NCI-H2196 (cell line): Measurements from ENCODE around the gene CHRNB1.

Experiments used
- DNase-seq: peaks from one replicate; lab custom pipeline; 2025; ENCODE audit not compliant: unreplicated experiment; lab: John Stamatoyannopoulos, UW

CHRNB1 gene

GRCh38 chr17:7444682-7445618 is at the start of gene CHRNB1:
CHRNB1 (plus strand) TSS chr17:7445061; CDS start chr17:7445128, 67 bp downstream.
- DNase-seq: peak; percentile 68

GRCh38 chr17:7396147-7396546 is 48.7 kb upstream of the CHRNB1 start:
- no peak for DNase-seq

DNA sequence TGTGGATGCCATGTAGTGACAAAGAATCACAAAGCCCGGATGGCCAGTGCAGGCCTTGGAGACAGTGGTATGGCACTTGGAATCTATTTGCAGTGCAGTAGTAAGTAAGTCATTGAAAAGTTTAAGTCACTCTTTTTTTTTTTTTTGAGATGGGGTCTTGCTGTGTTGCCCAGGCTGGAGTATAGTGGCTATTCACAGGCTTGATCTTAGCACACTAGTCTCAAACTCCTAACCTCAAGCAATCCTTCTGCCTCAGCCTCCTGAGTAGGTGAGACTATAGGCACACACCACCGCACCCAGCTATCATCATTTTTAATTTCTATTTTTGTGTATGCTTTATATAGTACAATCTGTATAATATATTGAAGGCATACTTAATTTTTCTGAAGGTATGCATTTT is 46.2 kb upstream of the CHRNB1 start:
- no peak for DNase-seq

- DNase-seq: peak; percentile 26
These were observed 41.7 kb upstream of the CHRNB1 start for GRCh38 chr17:7403043-7403726.

GRCh38 chr17:7403727-7403976 is 41.2 kb upstream of the CHRNB1 start:
- DNase-seq: peak; percentile 55

DNA sequence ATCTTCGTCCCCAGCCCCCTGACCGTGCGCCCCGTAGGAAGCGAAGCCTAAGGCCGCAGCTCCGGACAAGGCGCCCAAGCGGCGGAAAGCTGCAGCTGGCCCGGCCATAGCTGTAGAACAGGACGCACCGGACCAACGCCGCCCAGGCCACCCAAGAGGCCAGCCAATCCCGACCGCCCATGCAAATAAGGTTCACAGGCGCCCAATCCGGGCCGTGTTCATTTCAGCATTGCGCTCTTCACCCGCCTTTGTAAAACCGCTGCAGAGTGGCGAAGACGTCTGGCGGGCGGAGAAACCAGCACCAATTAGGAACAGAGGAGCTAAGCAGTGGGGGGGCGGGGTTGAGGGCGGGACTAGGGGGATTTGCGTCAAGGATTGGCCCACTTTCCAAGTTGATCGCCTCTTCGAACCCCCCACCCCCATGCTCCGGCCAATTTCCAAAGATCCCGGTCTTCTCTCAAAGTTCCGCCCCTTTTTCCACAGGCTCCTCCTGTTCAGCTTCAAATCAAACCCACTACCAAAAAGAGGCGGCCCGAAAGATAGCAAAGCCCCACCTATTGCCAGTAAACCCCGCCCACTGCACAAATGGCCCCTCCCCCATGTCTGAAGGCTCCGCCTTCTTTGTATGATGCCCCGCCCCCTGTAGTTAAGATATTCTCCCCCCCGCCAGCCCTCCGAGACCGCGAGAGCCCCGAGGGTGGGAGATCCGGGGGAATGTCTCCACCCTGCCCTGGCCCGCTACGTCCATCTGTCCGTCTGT is 40.7 kb upstream of the CHRNB1 start, which contains the start of gene TMEM256:
Gene TMEM256 (minus strand): TSS at position 121 of the 760 bp plus-strand sequence. CDS start 13 bp downstream, at position 108.
- peak; percentile 87 for DNase-seq

GRCh38 chr17:7404737-7405349 is 40.0 kb upstream of the CHRNB1 start:
- peak; percentile 52 for DNase-seq

DNA sequence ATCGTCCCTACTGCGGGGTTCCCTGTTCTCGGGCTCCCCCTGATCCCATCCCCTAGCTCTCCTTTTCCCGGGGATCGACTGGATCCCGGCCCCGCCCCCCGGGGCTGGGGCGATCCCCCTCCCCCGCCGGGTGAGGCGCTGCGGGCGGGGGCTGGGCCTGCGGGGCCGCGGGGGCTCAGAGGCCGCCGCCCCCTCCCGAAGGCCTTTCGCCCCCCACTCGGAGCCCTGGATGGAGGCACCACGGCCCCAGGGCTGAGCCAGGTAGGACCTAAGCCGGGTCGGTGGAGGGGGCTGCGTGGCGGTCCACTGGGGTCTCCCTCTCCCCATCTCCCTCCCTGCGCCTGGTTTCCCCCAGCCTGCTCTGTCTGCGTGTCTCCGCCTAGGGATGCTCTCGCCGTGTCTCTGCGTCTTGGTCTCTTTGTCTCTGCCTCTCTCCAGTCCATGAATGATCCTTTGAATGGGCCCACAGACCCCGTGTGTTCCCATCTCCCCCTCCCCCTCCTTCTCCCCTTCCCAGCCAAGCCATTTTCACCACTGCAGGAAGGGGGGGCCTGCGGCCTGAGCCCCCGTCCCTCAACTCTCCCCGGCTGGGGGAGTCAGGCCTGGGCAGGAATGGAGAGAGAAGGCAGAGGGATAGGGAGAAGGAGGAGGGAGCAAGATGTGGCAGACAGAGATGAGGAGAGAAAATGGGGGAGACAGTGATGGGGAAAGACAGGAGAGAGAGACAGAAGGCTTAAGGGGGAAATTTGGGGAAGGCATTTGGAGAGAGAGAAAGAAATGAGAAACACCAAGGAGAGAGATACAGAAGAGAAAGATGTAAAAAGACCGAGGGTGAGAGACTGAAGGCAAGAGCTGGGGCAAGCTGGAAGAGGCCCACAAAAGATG is 39.3 kb upstream of the CHRNB1 start:
- DNase-seq: no peak

DNA sequence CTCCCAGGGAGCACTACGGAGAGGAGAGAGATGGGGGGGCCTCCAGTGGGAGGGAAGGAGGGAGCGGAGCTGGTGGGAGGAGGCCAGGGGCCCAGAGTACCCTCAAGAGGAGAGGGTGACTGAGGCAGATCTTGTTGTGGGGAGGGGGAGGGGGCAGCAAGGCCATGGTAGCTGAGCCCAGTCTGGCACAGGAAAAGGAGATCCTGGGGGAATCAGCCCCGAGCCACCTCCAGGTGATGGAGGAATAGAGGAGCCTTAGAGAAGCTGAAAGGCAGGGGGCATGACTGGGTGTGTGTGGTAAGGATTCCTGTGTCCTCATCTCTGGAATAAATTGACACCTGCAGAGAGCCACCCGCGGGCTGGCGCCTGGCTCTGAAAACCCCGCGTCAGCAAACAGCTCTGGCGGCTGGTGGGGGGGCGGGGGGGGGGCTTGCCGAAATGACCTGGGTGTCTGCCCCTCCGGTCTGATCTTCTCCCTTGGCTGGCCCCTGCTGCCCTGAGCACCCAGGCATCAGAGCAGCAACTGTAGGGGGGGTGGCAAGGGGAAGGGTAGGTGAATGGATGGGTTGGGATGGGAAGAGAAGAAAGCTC is 38.5 kb upstream of the CHRNB1 start:
- DNase-seq: no peak

GRCh38 chr17:7407082-7407481 is 37.8 kb upstream of the CHRNB1 start:
- no peak for DNase-seq

GRCh38 chr17:7407485-7408251 is 37.2 kb upstream of the CHRNB1 start, which contains the start of gene NLGN2:
NLGN2 (plus strand) TSS chr17:7407845; CDS start chr17:7408256, 411 bp downstream.
- no peak for DNase-seq

GRCh38 chr17:7408252-7408727 is 36.6 kb upstream of the CHRNB1 start:
- DNase-seq: no peak

DNA sequence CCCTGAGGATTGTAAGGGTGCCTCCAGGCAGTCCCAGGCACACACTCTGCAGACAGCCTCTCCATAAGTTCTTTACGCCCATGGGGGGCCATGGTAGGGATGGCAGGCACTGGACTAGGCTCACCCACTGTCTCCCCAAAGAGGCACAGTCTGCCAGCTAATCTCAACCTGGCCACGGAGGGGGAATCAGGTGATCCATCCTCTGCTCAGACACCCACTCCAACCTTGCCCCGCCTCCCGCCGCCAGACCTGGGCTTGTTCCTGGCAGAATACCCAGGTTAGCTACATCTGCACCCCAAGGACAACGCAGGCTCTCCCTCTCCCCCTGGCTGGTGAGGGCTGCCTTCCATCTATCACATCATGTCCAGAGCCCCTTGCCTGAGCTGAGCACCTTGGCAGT is 36.0 kb upstream of the CHRNB1 start:
- no peak for DNase-seq

DNA sequence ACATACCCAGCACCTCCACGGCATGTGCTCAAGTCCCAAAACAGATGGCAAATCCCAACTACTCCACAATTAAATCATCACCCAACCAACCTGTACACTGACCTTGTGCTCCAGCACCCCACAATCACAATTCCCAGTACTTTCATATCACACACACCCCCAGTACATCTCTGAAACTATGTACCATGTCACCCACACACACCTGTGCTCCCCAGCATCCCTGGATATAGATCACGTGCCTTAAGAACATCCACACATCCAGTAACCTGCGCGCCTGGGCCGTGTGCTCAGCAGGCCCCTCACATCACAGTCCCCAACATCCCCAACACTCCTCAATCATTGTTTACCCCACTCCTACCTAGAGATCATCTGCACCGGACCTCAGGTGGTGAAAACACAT is 35.1 kb upstream of the CHRNB1 start:
- no peak for DNase-seq

DNA sequence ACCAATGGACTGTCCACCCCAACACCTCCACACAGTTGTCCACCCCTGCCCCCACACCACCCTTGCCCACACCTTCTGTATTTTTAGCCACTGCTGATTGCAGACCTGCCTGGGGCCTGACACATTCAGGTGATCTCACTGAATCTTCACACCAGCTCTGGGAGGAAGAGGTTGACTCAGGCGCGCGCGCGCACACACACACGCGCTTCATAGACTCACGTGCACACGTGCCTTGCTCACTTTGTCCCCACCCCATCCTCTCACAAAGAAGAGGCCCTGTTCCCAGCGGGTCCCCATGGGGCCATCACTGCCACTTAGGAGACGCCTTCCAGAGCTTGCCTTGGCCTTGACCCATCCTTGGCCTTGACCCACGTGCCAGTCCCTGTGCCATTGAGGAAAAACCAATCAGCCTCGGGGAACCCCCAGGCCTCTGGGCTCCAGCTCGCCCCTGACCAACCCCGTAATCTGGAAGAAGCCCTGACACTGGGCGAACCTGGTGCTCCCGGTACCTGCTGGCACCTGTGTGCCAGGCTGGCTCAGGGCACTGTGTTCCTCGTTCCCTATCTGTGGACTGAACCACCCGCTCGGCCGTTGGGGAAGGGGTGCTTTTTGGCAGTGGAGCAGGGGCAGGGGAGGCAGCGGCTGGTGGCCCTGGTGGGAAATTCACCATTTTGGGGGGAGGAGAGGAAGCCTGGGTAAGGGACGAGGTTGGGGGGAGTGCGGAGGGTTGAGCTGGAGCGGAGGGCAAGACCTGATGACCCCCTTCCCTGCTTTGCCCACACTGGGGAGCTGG is 34.0 kb upstream of the CHRNB1 start:
- DNase-seq: no peak

- DNase-seq: no peak
These were observed 33.5 kb upstream of the CHRNB1 start for GRCh38 chr17:7411427-7411750.

GRCh38 chr17:7413346-7413985 is 31.4 kb upstream of the CHRNB1 start:
- DNase-seq: no peak

DNA sequence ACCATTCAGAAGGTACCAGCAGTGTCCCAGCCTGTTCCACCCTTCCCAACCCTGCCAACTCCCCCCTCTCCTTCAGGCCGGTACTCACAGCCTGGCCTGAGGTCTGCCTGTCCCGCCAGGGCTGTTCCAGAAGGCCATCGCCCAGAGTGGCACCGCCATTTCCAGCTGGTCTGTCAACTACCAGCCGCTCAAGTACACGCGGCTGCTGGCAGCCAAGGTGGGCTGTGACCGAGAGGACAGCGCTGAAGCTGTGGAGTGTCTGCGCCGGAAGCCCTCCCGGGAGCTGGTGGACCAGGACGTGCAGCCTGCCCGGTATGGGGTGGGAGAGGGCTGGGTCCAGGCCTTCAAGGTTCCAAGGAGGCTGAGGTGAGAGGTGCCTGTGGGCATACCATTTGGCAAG is 30.0 kb upstream of the CHRNB1 start:
- no peak for DNase-seq
